GM12801 (cell line): ENCODE measurements around the gene TTBK1.

Experiments
- CTCF ChIP-seq: IDR thresholded peaks from one replicate; pipeline ENCODE4 v1.5.1; 2011; ENCODE audit warnings: control low read depth; ENCODE audit not compliant: insufficient read length; ENCODE audit errors: extremely low read depth

Gene TTBK1

DNA sequence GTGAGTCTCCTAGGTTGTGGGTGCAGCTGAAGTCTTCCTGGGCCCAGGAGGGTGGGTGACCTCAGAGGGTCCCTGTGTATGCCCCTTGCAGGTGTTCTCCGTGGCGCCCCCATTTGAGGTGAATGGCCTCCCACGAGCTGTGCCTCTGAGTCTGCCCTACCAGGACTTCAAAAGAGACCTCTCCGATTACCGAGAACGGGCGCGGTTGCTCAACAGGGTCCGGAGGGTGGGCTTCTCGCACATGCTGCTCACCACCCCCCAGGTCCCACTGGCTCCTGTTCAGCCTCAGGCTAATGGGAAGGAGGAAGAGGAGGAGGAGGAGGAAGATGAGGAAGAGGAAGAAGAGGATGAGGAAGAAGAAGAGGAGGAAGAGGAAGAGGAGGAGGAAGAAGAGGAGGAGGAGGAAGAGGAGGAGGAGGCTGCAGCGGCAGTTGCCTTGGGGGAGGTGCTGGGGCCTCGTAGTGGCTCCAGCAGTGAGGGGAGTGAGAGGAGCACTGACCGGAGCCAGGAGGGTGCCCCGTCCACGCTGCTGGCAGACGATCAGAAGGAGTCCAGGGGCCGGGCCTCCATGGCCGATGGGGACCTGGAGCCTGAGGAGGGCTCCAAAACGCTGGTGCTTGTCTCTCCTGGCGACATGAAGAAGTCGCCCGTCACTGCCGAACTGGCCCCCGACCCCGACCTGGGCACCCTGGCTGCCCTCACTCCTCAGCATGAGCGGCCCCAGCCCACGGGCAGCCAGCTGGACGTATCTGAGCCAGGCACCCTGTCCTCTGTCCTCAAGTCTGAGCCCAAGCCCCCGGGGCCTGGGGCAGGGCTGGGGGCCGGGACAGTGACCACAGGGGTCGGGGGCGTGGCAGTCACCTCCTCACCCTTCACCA, 39.6 kb downstream of the TTBK1 start:
- no peak for TF ChIP-seq CTCF

- TF ChIP-seq CTCF, result no peak
Measured at GRCh38 chr6:43283514-43283901, 40.2 kb downstream of the TTBK1 start.

- no peak for TF ChIP-seq CTCF
Measured at GRCh38 chr6:43283905-43284304, 40.6 kb downstream of the TTBK1 start.

DNA sequence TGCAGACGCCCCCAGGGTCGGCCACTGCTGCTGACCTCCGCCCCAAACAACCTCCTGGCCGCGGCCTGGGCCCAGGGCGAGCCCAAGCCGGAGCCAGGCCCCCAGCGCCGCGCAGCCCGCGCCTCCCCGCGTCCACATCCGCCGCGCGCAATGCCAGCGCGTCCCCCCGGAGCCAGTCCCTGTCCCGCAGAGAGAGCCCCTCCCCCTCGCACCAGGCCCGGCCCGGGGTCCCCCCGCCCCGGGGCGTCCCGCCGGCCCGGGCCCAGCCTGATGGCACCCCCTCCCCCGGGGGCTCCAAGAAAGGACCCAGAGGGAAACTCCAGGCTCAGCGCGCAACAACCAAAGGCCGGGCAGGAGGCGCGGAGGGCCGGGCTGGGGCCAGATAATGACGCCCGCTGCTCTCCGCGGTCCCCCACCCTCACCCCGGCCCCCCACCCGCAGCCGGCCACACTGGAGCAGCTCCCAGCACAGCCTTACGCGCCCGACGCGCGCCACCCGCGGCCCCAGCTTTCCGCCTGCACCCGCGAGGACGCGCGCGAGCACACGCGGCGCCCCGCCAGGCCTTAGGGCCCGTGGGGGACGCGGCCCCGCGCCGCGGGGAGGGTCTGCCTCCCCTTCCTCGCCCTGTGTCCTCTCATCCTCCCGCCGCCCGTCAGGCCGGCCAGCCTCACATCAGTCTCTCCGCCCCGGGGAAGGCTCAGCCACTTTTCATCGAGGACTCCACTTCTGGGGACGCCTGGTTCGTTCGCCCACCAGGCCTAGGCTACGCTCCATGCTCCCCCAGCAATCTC, 41.9 kb downstream of the TTBK1 start:
- TF ChIP-seq CTCF, result no peak

DNA sequence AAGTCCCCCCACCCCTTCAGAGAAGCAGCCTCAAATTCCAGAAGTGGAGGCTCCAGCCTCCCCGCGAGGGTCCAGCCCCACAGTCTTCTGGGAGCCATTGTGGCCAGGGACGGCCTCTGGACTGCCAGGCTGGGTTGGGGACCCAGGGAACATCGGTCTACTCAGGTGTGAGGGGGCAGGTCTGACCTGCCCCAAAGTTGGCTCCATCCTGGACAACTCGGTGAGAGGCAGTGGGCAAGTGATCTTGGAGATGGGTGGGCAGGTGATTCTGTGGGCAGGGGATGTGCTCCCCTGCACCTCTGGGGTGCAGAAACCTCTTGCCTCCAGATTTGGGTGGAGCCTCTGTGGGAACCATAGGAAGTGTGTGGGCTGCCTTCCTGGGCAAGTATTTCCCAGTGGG, 42.6 kb downstream of the TTBK1 start:
- no peak for TF ChIP-seq CTCF

- TF ChIP-seq CTCF, result no peak
Measured at GRCh38 chr6:43286456-43286979, 43.2 kb downstream of the TTBK1 start.

DNA sequence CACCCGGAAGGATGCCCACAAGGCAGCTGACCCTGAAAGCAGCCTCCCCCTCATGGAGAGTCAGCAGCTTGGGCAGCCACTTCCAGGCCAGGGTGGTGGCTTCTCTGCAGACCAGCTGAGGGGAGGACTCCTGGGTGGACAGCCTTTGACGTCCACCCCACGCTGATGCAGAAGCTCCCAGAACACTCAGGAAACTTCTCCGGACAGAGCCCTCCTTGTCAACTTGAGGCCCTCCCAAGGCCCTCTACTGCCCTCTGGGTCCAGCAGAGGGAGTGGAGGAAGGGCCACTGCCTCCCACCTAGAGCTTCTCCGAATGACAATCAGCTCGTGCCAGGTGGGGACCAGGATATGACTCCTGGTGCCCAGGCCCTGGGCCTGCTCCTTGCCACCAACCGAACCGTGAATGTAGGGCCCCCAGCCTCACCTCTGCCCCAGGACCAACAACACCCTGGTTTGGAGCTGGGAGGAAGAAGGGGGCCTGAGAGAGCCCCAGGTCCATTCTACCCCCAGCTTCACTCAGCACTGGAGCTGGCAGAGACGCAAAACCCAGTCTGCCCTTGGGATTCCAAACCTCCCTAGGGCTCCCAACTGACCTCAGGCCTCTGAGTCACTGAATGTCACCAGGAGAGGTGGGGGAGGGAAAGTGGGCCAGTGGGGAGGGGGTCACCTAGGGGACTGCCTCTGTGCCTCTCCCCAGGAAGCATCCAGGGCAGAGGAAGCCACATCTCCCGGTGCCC, 43.9 kb downstream of the TTBK1 start:
- TF ChIP-seq CTCF, result no peak
